ENCODE data around the gene ANKRD13D. TPM values are rescaled to one million over a fixed set of nuclear protein-coding genes. Genes with fewer than 3 reads are reported as not detected.

Gene ANKRD13D
- polyA plus RNA-seq, 1 experiment, result 14.4 TPM

DNA sequence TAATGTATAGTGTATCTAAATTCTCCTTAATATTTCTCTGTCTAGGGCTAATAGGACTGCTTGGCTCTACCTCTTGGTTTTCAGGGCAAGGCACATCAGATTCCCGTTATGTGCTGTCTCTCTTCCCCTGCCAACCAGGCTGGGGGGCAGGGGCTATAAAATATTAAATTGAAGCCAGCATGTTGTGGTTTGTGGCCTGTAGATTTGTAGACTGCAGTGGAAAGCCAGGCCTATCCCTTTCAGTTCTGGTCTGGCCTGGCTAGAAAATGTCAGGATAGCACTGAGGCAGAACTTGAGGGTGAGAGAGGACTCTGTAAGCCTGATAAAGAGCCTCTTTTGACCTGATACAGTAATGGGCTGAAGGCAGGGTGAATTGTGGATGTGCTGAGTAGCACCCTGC is 37.3 kb upstream of the ANKRD13D start:
- CTCF ChIA-PET, result interaction anchor here (0.6 to 2.8 kb wide), 3 partner anchors 11 to 124 kb away, joined by 3 to 30 read pairs (median 3); no protein-coding TSS in a partner anchor
- no peaks in the 10 kb centered on the region for H3K27me3 ChIP-seq (ENCODE audit: control insufficient read depth, insufficient read depth, low read length)
- no peak overlapping the region for H3K4me3 ChIP-seq (ENCODE audit: low read depth, low read length)
- no peaks in the 10 kb centered on the region for H3K9me3 ChIP-seq (ENCODE audit: control insufficient read depth, insufficient read depth, low read length)
- POLR2A ChIA-PET, result no interaction called here
- DNase-seq (ENCODE audit: low read depth, low spot score), result no peak
- H3K27ac ChIP-seq (ENCODE audit: low read depth, low read length), result no peak overlapping the region
- TF ChIP-seq, protein P1, sequence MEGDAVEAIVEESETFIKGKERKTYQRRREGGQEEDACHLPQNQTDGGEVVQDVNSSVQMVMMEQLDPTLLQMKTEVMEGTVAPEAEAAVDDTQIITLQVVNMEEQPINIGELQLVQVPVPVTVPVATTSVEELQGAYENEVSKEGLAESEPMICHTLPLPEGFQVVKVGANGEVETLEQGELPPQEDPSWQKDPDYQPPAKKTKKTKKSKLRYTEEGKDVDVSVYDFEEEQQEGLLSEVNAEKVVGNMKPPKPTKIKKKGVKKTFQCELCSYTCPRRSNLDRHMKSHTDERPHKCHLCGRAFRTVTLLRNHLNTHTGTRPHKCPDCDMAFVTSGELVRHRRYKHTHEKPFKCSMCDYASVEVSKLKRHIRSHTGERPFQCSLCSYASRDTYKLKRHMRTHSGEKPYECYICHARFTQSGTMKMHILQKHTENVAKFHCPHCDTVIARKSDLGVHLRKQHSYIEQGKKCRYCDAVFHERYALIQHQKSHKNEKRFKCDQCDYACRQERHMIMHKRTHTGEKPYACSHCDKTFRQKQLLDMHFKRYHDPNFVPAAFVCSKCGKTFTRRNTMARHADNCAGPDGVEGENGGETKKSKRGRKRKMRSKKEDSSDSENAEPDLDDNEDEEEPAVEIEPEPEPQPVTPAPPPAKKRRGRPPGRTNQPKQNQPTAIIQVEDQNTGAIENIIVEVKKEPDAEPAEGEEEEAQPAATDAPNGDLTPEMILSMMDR (IDR thresholded peaks at IDR 0.05; ENCODE audit: low read depth, low read length), result no peak

DNA sequence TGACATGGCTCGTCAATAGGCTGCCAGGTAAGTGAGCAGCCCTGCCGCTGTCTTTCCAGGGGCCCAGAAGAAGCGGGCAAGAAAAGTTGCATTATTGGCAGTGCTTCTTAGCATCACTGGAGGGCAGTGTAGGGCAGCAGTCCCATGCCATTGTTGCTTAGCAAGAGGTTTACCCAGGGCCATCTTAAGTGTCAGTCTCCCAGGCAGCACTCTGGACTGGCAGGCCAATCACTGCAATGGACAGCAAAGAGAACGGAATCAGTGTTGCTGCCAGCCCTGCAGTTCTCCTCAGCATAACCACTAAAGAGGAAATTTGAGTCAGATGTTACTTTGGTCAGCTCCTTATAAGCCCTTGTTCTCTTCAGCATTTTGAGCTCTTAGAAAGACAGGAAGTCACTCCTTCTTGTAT is 36.3 kb upstream of the ANKRD13D start:
- Histone ChIP-seq H3K4me3 (ENCODE audit: low read depth, low read length) (no peak overlapping the region), H3K9me3 (ENCODE audit: control insufficient read depth, insufficient read depth, low read length) (no peaks in the 10 kb centered on the region), H3K27ac (ENCODE audit: low read depth, low read length) (no peak overlapping the region), H3K27me3 (ENCODE audit: control insufficient read depth, insufficient read depth, low read length) (no peaks in the 10 kb centered on the region)
- TF ChIP-seq, protein P1 (IDR thresholded peaks at IDR 0.05; ENCODE audit: low read depth, low read length), result peak; percentile 41
- no peak for DNase-seq (ENCODE audit: low read depth, low spot score)
- POLR2A ChIA-PET, result interaction anchor here (0.6 to 1.7 kb wide), 3 partner anchors 9 to 786 kb away, joined by 3 to 10 read pairs (median 5); partner anchors contain the start of gene PELI3
- CTCF ChIA-PET, result interaction anchor here (2.8 kb wide), 1 partner anchor 10 kb away, joined by 30 read pairs; no protein-coding TSS in a partner anchor

DNA sequence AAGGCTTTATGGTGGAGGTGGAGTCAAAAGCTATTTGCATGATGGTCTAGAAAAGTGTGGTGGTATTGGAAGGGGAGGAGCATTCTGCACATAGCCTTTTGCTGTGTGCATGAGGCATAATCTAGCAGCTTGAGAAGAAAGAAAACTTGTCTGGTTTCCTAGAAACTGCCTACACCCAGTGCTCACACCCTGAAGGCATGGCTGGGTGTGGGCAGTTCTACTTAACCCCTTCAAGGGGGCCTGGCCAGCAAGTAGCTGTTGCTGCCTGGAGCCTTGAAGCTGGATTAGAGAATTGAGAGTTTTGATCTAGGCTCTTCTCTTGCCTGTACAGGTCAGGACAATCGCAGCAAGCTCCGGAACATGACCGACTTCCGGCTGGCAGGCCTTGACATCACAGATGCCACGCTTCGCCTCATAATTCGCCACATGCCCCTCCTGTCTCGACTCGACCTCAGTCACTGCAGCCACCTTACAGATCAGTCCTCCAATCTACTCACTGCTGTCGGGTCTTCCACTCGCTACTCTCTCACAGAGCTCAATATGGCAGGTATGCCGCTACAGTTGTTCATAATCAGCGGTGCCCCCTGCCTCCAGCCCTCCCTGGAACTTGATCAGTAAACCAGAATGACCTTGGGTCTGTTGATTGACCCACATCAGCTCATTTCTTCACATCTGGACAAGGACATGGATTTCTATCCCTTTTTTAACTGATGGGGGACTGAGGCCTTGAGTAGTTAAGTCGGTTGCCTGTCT is 35.1 kb upstream of the ANKRD13D start:
- POLR2A ChIA-PET, result interaction anchor here (1.7 kb wide), 1 partner anchor 14 kb away, joined by 10 read pairs; no protein-coding TSS in a partner anchor

DNA sequence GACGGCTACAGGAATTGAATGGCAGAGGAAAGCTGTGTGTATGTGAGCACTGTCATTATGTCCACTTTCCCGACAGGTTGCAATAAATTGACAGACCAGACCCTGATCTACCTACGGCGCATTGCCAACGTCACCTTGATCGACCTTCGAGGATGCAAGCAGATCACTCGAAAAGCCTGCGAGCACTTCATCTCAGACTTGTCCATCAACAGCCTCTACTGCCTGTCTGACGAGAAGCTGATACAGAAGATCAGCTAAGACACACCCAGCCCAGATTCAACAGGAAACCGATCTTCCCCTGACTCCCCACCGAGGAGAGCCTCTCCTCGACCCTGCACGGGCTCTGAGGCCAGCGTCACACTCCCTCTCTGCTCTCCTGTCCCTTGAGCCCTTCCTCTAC is 34.3 kb upstream of the ANKRD13D start:
- TF ChIP-seq, protein P1 (IDR thresholded peaks at IDR 0.05; ENCODE audit: low read depth, low read length), result no peak
- no peak for DNase-seq (ENCODE audit: low read depth, low spot score)
- CTCF ChIA-PET, result no interaction called here
- Histone ChIP-seq H3K9me3 (ENCODE audit: control insufficient read depth, insufficient read depth, low read length) (no peaks in the 10 kb centered on the region), H3K27ac (ENCODE audit: low read depth, low read length) (no peak overlapping the region), H3K27me3 (ENCODE audit: control insufficient read depth, insufficient read depth, low read length) (no peaks in the 10 kb centered on the region), H3K4me3 (ENCODE audit: low read depth, low read length) (no peak overlapping the region)
- POLR2A ChIA-PET, result interaction anchor here (1.7 kb wide), 1 partner anchor 15 kb away, joined by 10 read pairs; no protein-coding TSS in a partner anchor

More for the DNA sequence above, 35.1 kb upstream of the ANKRD13D start:
- Histone ChIP-seq H3K4me3 (ENCODE audit: low read depth, low read length) (no peak overlapping the region), H3K9me3 (ENCODE audit: control insufficient read depth, insufficient read depth, low read length) (no peaks in the 10 kb centered on the region), H3K27ac (ENCODE audit: low read depth, low read length) (no peak overlapping the region), H3K27me3 (ENCODE audit: control insufficient read depth, insufficient read depth, low read length) (no peaks in the 10 kb centered on the region)
- no peak for DNase-seq (ENCODE audit: low read depth, low spot score)
- TF ChIP-seq, protein P1 (IDR thresholded peaks at IDR 0.05; ENCODE audit: low read depth, low read length), result no peak
- CTCF ChIA-PET, result interaction anchor here (0.7 to 2.8 kb wide), 2 partner anchors 8 to 173 kb away, joined by 3 to 30 read pairs; no protein-coding TSS in a partner anchor

DNA sequence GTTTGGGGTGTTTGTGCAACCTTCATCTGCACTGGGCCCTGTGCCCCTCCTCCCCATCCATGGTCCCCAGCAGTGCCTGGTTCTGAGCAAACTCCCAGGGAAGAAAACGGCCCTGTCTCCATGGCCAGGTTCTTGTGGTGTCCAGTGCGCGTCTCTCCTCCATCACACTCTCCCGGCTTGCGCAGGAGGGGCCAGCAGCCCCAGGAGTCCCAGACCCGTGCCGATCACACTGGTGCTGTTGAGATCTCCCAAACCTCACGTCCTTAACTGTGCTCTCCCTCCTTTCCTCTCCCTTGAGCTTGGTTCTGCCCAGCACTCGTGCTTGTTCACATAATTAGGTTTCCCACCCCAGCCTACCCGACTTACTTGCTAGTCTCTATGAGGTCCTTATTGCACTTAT is 33.8 kb upstream of the ANKRD13D start:
- CTCF ChIA-PET, result no interaction called here
- TF ChIP-seq, protein P1 (IDR thresholded peaks at IDR 0.05; ENCODE audit: low read depth, low read length), result no peak
- H3K27me3 ChIP-seq (ENCODE audit: control insufficient read depth, insufficient read depth, low read length), result no peaks in the 10 kb centered on the region
- H3K27ac ChIP-seq (ENCODE audit: low read depth, low read length), result no peak overlapping the region
- no peaks in the 10 kb centered on the region for H3K9me3 ChIP-seq (ENCODE audit: control insufficient read depth, insufficient read depth, low read length)
- no peak overlapping the region for H3K4me3 ChIP-seq (ENCODE audit: low read depth, low read length)
- no peak for DNase-seq (ENCODE audit: low read depth, low spot score)
- POLR2A ChIA-PET, result no interaction called here

Data from AG04450 (cell line).